H1 (cell line): ENCODE data around the gene TPPP. TPM values are rescaled to one million over a fixed set of nuclear protein-coding genes. Genes with fewer than 3 reads are reported as not detected.
A peak's percentile ranks its signal among the peaks of the same experiment; 100 is the strongest.
"Not testable (repeated sequence)": the region's sequence is repeated elsewhere in the genome, so short reads cannot be mapped to it uniquely, and the experiment has no call there.

Source experiments
- CTCF ChIA-PET: fragments of 300-600 bp; sonication (Branson Sonifier 250); formaldehyde crosslinking; loops from one replicate; lab custom pipeline; 2021; ENCODE audit not compliant: partially characterized antibody; lab: Charles Lee
- POLR2A ChIA-PET: fragments of 300-600 bp; sonication (Branson Sonifier 250); formaldehyde crosslinking; loops from one replicate; lab custom pipeline; 2021; ENCODE audit warnings: inconsistent platforms; ENCODE audit not compliant: partially characterized antibody; lab: Charles Lee
- DNase-seq, 2 experiments: peaks; one replicate each; pipeline versions ENCODE4 v3.0.0 to v3.0.0-alpha.2; 2010 to 2022; ENCODE audit warnings: low spot score in 2 of 2, low read depth in 1 of 2, mixed read lengths in 1 of 2
- FAIRE-seq: peaks from 2 replicates; lab custom pipeline; 2011; peaks lifted over from hg19 to GRCh38; lab: Jason Lieb, UNC
- H2AFZ ChIP-seq: 2 replicates; pipeline ENCODE4 v1.8.1; 2012; ENCODE audit warnings: low read length, inconsistent platforms
- H2AK5ac ChIP-seq: 2 replicates; pipeline ENCODE4 v1.6.1; 2013; ENCODE audit warnings: low read depth, low read length
- H2BK120ac ChIP-seq: replicated peaks from 2 replicates; pipeline ENCODE3; 2013; ENCODE audit warnings: low read depth, low read length, inconsistent platforms
- H2BK12ac ChIP-seq: 2 replicates; pipeline ENCODE4 v1.6.1; 2013; ENCODE audit warnings: low read depth, low read length
- H2BK15ac ChIP-seq: 2 replicates; pipeline ENCODE4 v1.6.1; 2013; ENCODE audit warnings: low read length
- H2BK20ac ChIP-seq: 2 replicates; pipeline ENCODE4 v1.6.1; 2013; ENCODE audit warnings: low read length
- H2BK5ac ChIP-seq: 2 replicates; pipeline ENCODE4 v1.6.1; 2013; ENCODE audit warnings: low read depth, low read length
- H3K14ac ChIP-seq: 2 replicates; pipeline ENCODE4 v1.6.1; 2013; ENCODE audit warnings: inconsistent platforms; ENCODE audit not compliant: insufficient read length
- H3K18ac ChIP-seq: 2 replicates; pipeline ENCODE4 v1.6.1; 2013; ENCODE audit warnings: low read length; ENCODE audit errors: extremely low read depth
- H3K23ac ChIP-seq: 2 replicates; pipeline ENCODE4 v1.6.1; 2013; ENCODE audit warnings: inconsistent platforms; ENCODE audit not compliant: insufficient read length
- H3K23me2 ChIP-seq: 2 replicates; pipeline ENCODE4 v1.6.1; 2013; ENCODE audit warnings: low read depth, low read length
- H3K27ac ChIP-seq: 2 replicates; pipeline ENCODE4 v1.6.1; 2011; ENCODE audit warnings: low read depth, low read length, inconsistent platforms
- H3K27me3 ChIP-seq, 4 experiments: replicated peaks in 1 of 4; 1 replicate in 1 of 4; 2 replicates in 3 of 4; pipeline versions ENCODE4 v1.6.1 to v1.8.1; 2011 to 2013; ENCODE audit warnings: low read length in 3 of 4, mild to moderate bottlenecking in 3 of 4, inconsistent platforms in 2 of 4, mixed read lengths in 2 of 4, moderate library complexity in 1 of 4; ENCODE audit not compliant: control insufficient read depth in 3 of 4, insufficient read depth in 3 of 4; ENCODE audit errors: extremely low read depth in 1 of 4
- H3K36me3 ChIP-seq, 4 experiments: 2 replicates each; pipeline versions ENCODE4 v1.6.1 to v1.8.1; 2011 to 2013; ENCODE audit warnings: mild to moderate bottlenecking in 4 of 4, low read length in 3 of 4, moderate library complexity in 2 of 4, control low read depth in 1 of 4, inconsistent platforms in 1 of 4; ENCODE audit not compliant: insufficient read depth in 4 of 4, control insufficient read depth in 2 of 4
- H3K4ac ChIP-seq: replicated peaks from 2 replicates; pipeline ENCODE3; 2013; ENCODE audit warnings: low read length, low read depth, mixed read lengths, inconsistent platforms; ENCODE audit not compliant: insufficient read length
- H3K4me1 ChIP-seq, 4 experiments: replicated peaks in 1 of 4; 1 replicate in 1 of 4; 2 replicates in 3 of 4; pipeline versions ENCODE4 v1.6.1 to v1.8.1; 2011 to 2013; ENCODE audit warnings: low read length in 3 of 4, inconsistent platforms in 2 of 4, mixed read lengths in 1 of 4; ENCODE audit not compliant: insufficient read depth in 4 of 4, control insufficient read depth in 3 of 4
- H3K4me2 ChIP-seq, 2 experiments: 2 replicates each; pipeline versions ENCODE4 v1.6.1 to v1.8.1; 2011 to 2013; ENCODE audit warnings: low read depth in 2 of 2, low read length in 2 of 2, control low read depth in 1 of 2, inconsistent platforms in 1 of 2, mild to moderate bottlenecking in 1 of 2; ENCODE audit not compliant: insufficient read depth in 1 of 2
- H3K4me3 ChIP-seq, 4 experiments: fragments of 200-600, 300-600 bp in 1 of 4; sonication (generic), shearing (Covaris generic), sonication (Bioruptor Twin) in 1 of 4; 2 replicates each; pipeline versions ENCODE4 v1.5.1 to v1.8.1; 2011 to 2016; ENCODE audit warnings: low read length in 4 of 4, low read depth in 3 of 4, control low read depth in 2 of 4, inconsistent platforms in 2 of 4, mild to moderate bottlenecking in 2 of 4, mixed read lengths in 1 of 4, moderate library complexity in 1 of 4; ENCODE audit not compliant: insufficient read depth in 2 of 4; ENCODE audit errors: extremely low read depth in 1 of 4
- H3K56ac ChIP-seq: replicated peaks from 2 replicates; pipeline ENCODE3; 2013; ENCODE audit warnings: low read depth, mild to moderate bottlenecking, mixed read lengths, low read length, inconsistent platforms; ENCODE audit not compliant: insufficient read length
- H3K79me1 ChIP-seq: 2 replicates; pipeline ENCODE4 v1.6.1; 2013; ENCODE audit warnings: low read depth, low read length, control low read depth
- H3K79me2 ChIP-seq, 2 experiments: 2 replicates each; pipeline versions ENCODE4 v1.6.1 to v1.8.1; 2012 to 2013; ENCODE audit warnings: low read length in 2 of 2, mild to moderate bottlenecking in 2 of 2, inconsistent platforms in 1 of 2; ENCODE audit not compliant: insufficient read depth in 2 of 2, control insufficient read depth in 1 of 2
- H3K9ac ChIP-seq, 4 experiments: replicated peaks in 1 of 4; 1 replicate in 1 of 4; 2 replicates in 3 of 4; pipeline versions ENCODE4 v1.6.1 to v1.8.1; 2011 to 2013; ENCODE audit warnings: low read depth in 3 of 4, low read length in 3 of 4, control low read depth in 2 of 4, mild to moderate bottlenecking in 2 of 4, moderate library complexity in 2 of 4, inconsistent platforms in 1 of 4; ENCODE audit errors: extremely low read depth in 1 of 4
- H3K9me3 ChIP-seq, 2 experiments: 2 replicates each; pipeline versions ENCODE4 v1.6.1 to v1.8.1; 2012 to 2013; ENCODE audit warnings: mild to moderate bottlenecking in 2 of 2, moderate library complexity in 2 of 2, control low read depth in 1 of 2, inconsistent platforms in 1 of 2, low read depth in 1 of 2, low read length in 1 of 2, mixed read lengths in 1 of 2; ENCODE audit not compliant: insufficient read depth in 2 of 2
- H4K20me1 ChIP-seq, 2 experiments: replicated peaks in 1 of 2; 2 replicates each; pipeline versions ENCODE3 to v1.8.1; 2011 to 2013; ENCODE audit warnings: inconsistent platforms in 2 of 2, low read length in 2 of 2, mild to moderate bottlenecking in 1 of 2; ENCODE audit not compliant: insufficient read depth in 2 of 2, control insufficient read depth in 1 of 2
- H4K5ac ChIP-seq: 2 replicates; pipeline ENCODE4 v1.6.1; 2013; ENCODE audit warnings: low read length, low read depth, mixed read lengths, inconsistent platforms; ENCODE audit not compliant: insufficient read length
- H4K8ac ChIP-seq: 2 replicates; pipeline ENCODE4 v1.8.0; 2013; ENCODE audit warnings: mild to moderate bottlenecking, moderate library complexity, low read length, inconsistent platforms; ENCODE audit not compliant: insufficient read depth; ENCODE audit errors: extremely low read depth
- H4K91ac ChIP-seq: replicated peaks from 2 replicates; pipeline ENCODE3; 2013; ENCODE audit warnings: low read length, mixed read lengths, inconsistent platforms; ENCODE audit not compliant: insufficient read length
- WGBS, 2 experiments: shearing (Covaris generic) in 1 of 2; methylation state at CpG; one replicate each; pipeline versions ENCODE4 v1.1.6 to v1.1.7; 2013 to 2015; ENCODE audit warnings: low lambda C conversion rate in 2 of 2, mixed read lengths in 2 of 2, inconsistent platforms in 1 of 2, low coverage in 1 of 2, missing lambda C conversion rate in 1 of 2; ENCODE audit not compliant: insufficient replicate concordance in 2 of 2, insufficient coverage in 1 of 2, insufficient read length in 1 of 2; ENCODE audit errors: extremely low coverage in 1 of 2, missing lambda C conversion rate in 1 of 2; 5-methylcytosine and 5-hydroxymethylcytosine counted together
- polyA plus RNA-seq, 7 experiments: library from polyadenylated mRNA; depleted of rRNA in 3 of 7; stranded (reverse) in 5 of 7; unstranded in 2 of 7; fragments of >200 nt in 5 of 7; fragments of 200-250 nt in 2 of 7; gene quantifications; 1 replicate in 5 of 7; 2 replicates in 1 of 7; 4 replicates in 1 of 7; pipeline versions ENCODE4 v1.2.1 to v1.2.3, GENCODE V29; 2011 to 2013; ENCODE audit warnings: missing spikeins in 2 of 7, mixed read lengths in 2 of 7
- total RNA-seq: library from RNA; stranded (reverse); fragmentation: NEBNext Ultra II Directional; extraction: Animal tissue kit (Norgen Biotek cat#: 25700); gene quantifications from 2 replicates; pipeline ENCODE4 v1.2.1, GENCODE V29; 2021

TPPP gene
- total and polyA plus RNA-seq, 2 of the 8 experiments (the other 6 are each of a cell fraction or from before 2014, with no cell fraction given): 0.36 to 0.93 TPM

- H3K23me2 ChIP-seq, FAIRE-seq, H4K20me1 ChIP-seq, POLR2A ChIA-PET, H2AFZ ChIP-seq, CTCF ChIA-PET, H3K9me3 ChIP-seq, H3K4me1 ChIP-seq, H2BK15ac ChIP-seq, H2BK12ac ChIP-seq, H2BK120ac ChIP-seq, H3K79me2 ChIP-seq, H3K18ac ChIP-seq, H4K91ac ChIP-seq, H3K4ac ChIP-seq, H3K4me2 ChIP-seq, H4K5ac ChIP-seq, H3K27ac ChIP-seq, H3K36me3 ChIP-seq, H3K79me1 ChIP-seq, H3K14ac ChIP-seq, H3K9ac ChIP-seq, H3K56ac ChIP-seq, H4K8ac ChIP-seq, H2BK5ac ChIP-seq, H2AK5ac ChIP-seq, H3K23ac ChIP-seq, DNase-seq, H2BK20ac ChIP-seq: not testable (repeated sequence)
- WGBS, 2 experiments: no CpG with 5 or more reads among the region's 22 CpGs
- Histone ChIP-seq H3K27me3 (peaks cover 5 to 18% (median 12%) of the 10 kb centered on the region in 4 experiments), H3K4me3 (peak overlapping the region in 1 of 4 experiments; percentile 60; a peak in 1 of 8 replicates)
Measured at GRCh38 chr5:694042-694431, 885 bp upstream of the TPPP start.
